GM12892 (cell line): Measurements from ENCODE around the gene ATF5.

Source experiments
- POLR2A ChIP-seq: IDR thresholded peaks from 2 replicates; pipeline ENCODE4 v1.6.1; 2011; ENCODE audit warnings: low read depth, low read length, control low read depth
- POLR2AphosphoS5 ChIP-seq: IDR thresholded peaks from 2 replicates; pipeline ENCODE4 v1.6.1; 2011; ENCODE audit warnings: low read depth, low read length, control low read depth
- TAF1 ChIP-seq: IDR thresholded peaks from 2 replicates; pipeline ENCODE4 v1.6.1; 2011; ENCODE audit warnings: low read depth, mild to moderate bottlenecking, control low read depth, low read length, borderline replicate concordance

DNA sequence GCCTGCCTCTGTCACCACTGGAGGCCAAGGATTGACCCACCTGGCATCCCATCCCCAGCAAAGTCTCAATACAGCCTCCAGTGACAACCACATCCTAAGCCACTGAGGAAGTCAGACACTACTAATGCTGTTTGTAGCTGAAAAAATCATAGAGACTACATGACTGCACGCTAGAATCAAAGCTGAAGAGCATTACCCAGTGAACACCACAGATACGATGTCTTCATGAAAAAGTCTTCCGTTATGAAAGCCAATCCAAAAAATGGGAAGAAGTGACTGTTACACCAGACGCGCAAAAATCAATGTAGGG, 11.4 kb downstream of the ATF5 start:
- no peak for TF ChIP-seq POLR2AphosphoS5
- no peak for TF ChIP-seq POLR2A
- no peak for TF ChIP-seq TAF1
